ENCODE data around the gene SULT1C3. TPM values are rescaled to one million over a fixed set of nuclear protein-coding genes. Genes with fewer than 3 reads are reported as not detected.

Gene SULT1C3
- total RNA-seq, 4 donors from 2014 or later, result not detected

- Histone ChIP-seq H3K4me3 (no peak overlapping the region), H3K27me3 (no peaks in the 10 kb centered on the region), H3K36me3 (no peaks in the 10 kb centered on the region), H3K9me3 (peaks cover 0 to 14% (median 10%) of the 10 kb centered on the region in 4 donors), H3K27ac (replicated peaks in 1 of 4) (no peak overlapping the region), H3K4me1 (peaks cover 0 to 5% (median 0%) of the 10 kb centered on the region in 4 donors)
- no peak for TF ChIP-seq POLR2A (IDR thresholded peaks at IDR 0.05; ENCODE audit: low read depth)
- no peak for TF ChIP-seq CTCF (IDR thresholded peaks at IDR 0.05)
- no peak for TF ChIP-seq POLR2AphosphoS5 (IDR thresholded peaks at IDR 0.05)
- TF ChIP-seq EP300 (IDR thresholded peaks at IDR 0.05), result no peak
- intact Hi-C loops (cut with DNase I), result no loop called here
- WGBS, result 80% methylated on average over 1 of the region's 3 CpGs
- DNase-seq (ENCODE audit: extremely low spot score), result no peak
Observed at GRCh38 chr2:108220191-108220590, 19.6 kb upstream of the SULT1C3 start.

- Histone ChIP-seq H3K4me3 (no peak overlapping the region), H3K27me3 (no peaks in the 10 kb centered on the region), H3K36me3 (no peaks in the 10 kb centered on the region), H3K27ac (replicated peaks in 1 of 4) (no peak overlapping the region), H3K4me1 (peaks cover 0 to 5% (median 0%) of the 10 kb centered on the region in 4 donors), H3K9me3 (peaks cover 0 to 14% (median 10%) of the 10 kb centered on the region in 4 donors)
- TF ChIP-seq CTCF (IDR thresholded peaks at IDR 0.05) (no peak), EP300 (IDR thresholded peaks at IDR 0.05) (no peak), POLR2A (IDR thresholded peaks at IDR 0.05; ENCODE audit: low read depth) (no peak), POLR2AphosphoS5 (IDR thresholded peaks at IDR 0.05) (no peak)
- intact Hi-C loops (cut with DNase I), result no loop called here
- 70% methylated on average over 2 of the region's 4 CpGs for WGBS
- no peak for DNase-seq (ENCODE audit: extremely low spot score)
Observed at GRCh38 chr2:108220942-108221541, 18.7 kb upstream of the SULT1C3 start.

- H3K36me3 ChIP-seq, result no peaks in the 10 kb centered on the region
- no peak for TF ChIP-seq POLR2AphosphoS5 (IDR thresholded peaks at IDR 0.05)
- TF ChIP-seq CTCF (IDR thresholded peaks at IDR 0.05), result no peak
- TF ChIP-seq POLR2A (IDR thresholded peaks at IDR 0.05; ENCODE audit: low read depth), result no peak
- TF ChIP-seq EP300 (IDR thresholded peaks at IDR 0.05), result no peak
- H3K27me3 ChIP-seq, result no peaks in the 10 kb centered on the region
- WGBS, result 81% methylated on average over 3 of the region's 3 CpGs
- no peak overlapping the region for H3K27ac ChIP-seq (replicated peaks in 1 of 4)
- H3K9me3 ChIP-seq, result peaks cover 0 to 14% (median 10%) of the 10 kb centered on the region in 4 donors
- no peak for DNase-seq (ENCODE audit: extremely low spot score)
- intact Hi-C loops (cut with DNase I), result no loop called here
- peaks cover 0 to 5% (median 0%) of the 10 kb centered on the region in 4 donors for H3K4me1 ChIP-seq
- no peak overlapping the region for H3K4me3 ChIP-seq
Observed at GRCh38 chr2:108222261-108222660, 17.5 kb upstream of the SULT1C3 start.

- no peaks in the 10 kb centered on the region for H3K36me3 ChIP-seq
- no peak overlapping the region for H3K4me3 ChIP-seq
- H3K27me3 ChIP-seq, result no peaks in the 10 kb centered on the region
- H3K4me1 ChIP-seq, result peaks cover 0 to 5% (median 0%) of the 10 kb centered on the region in 4 donors
- TF ChIP-seq CTCF (IDR thresholded peaks at IDR 0.05) (no peak), POLR2A (IDR thresholded peaks at IDR 0.05; ENCODE audit: low read depth) (no peak), POLR2AphosphoS5 (IDR thresholded peaks at IDR 0.05) (no peak), EP300 (IDR thresholded peaks at IDR 0.05) (no peak)
- no peak overlapping the region for H3K27ac ChIP-seq (replicated peaks in 1 of 4)
- peaks cover 0 to 14% (median 10%) of the 10 kb centered on the region in 4 donors for H3K9me3 ChIP-seq
- intact Hi-C loops (cut with DNase I), result no loop called here
- DNase-seq (ENCODE audit: extremely low spot score), result no peak
- WGBS, result 79% methylated on average over 4 of the region's 4 CpGs
Observed at GRCh38 chr2:108223573-108223972, 16.2 kb upstream of the SULT1C3 start.

- WGBS, result 100% methylated on average over 1 of the region's 1 CpG
- intact Hi-C loops (cut with DNase I), result no loop called here
- no peaks in the 10 kb centered on the region for H3K36me3 ChIP-seq
Observed at GRCh38 chr2:108224022-108224421, 15.7 kb upstream of the SULT1C3 start.

More at GRCh38 chr2:108224022-108224421, 15.7 kb upstream of the SULT1C3 start:
- TF ChIP-seq POLR2AphosphoS5 (IDR thresholded peaks at IDR 0.05) (no peak), CTCF (IDR thresholded peaks at IDR 0.05) (no peak), EP300 (IDR thresholded peaks at IDR 0.05) (no peak), POLR2A (IDR thresholded peaks at IDR 0.05; ENCODE audit: low read depth) (no peak)
- DNase-seq (ENCODE audit: extremely low spot score), result no peak
- Histone ChIP-seq H3K4me1 (peaks cover 0 to 5% (median 0%) of the 10 kb centered on the region in 4 donors), H3K4me3 (no peak overlapping the region), H3K27ac (replicated peaks in 1 of 4) (no peak overlapping the region), H3K27me3 (no peaks in the 10 kb centered on the region), H3K9me3 (peaks cover 0 to 14% (median 10%) of the 10 kb centered on the region in 4 donors)

Measured in esophagus muscularis mucosa (tissue), 4 donors.